ENCODE data around the gene SSX2IP. TPM values are rescaled to one million over a fixed set of nuclear protein-coding genes. Genes with fewer than 3 reads are reported as not detected.

The SSX2IP gene
- total RNA-seq, 1 experiment from 2014 or later = 28.0 TPM

- H3K36me3 ChIP-seq (ENCODE audit: low read depth, low read length) = no peaks in the 10 kb centered on the region
- H3K4me2 ChIP-seq (ENCODE audit: low read length) = peak overlapping the region; percentile 96
- peaks cover 31% of the 10 kb centered on the region for H3K4me1 ChIP-seq (ENCODE audit: insufficient read depth, low read length)
- no peaks in the 10 kb centered on the region for H3F3A ChIP-seq (ENCODE audit: low read length, unreplicated experiment)
- DNase-seq = peak; percentile 63
- no peak overlapping the region for H3K9ac ChIP-seq (ENCODE audit: low read length)
- peak; percentile 7 for ATAC-seq
- H3K27ac ChIP-seq (ENCODE audit: low read length) = no peak overlapping the region
- no peaks in the 10 kb centered on the region for H3K9me3 ChIP-seq (ENCODE audit: low read length)
- CTCF ChIA-PET = interaction anchor here (0.6 kb wide), 1 partner anchor 145 kb away, joined by 3 read pairs; no protein-coding TSS in a partner anchor
- H3K79me2 ChIP-seq (ENCODE audit: low read length) = peaks cover 71% of the 10 kb centered on the region
- H4K20me1 ChIP-seq (ENCODE audit: low read length) = no peaks in the 10 kb centered on the region; the same call in 1 of the 2 replicates
- no peaks in the 10 kb centered on the region for H3K9me2 ChIP-seq (replicated peaks; ENCODE audit: low read length)
- peak overlapping the region; percentile 75 for H3K4me3 ChIP-seq (ENCODE audit: low read length)
- POLR2A ChIA-PET (ENCODE audit: unreplicated experiment) = interaction anchor here (0.9 kb wide), 1 partner anchor 31 kb away, joined by 6 read pairs; no protein-coding TSS in a partner anchor
- intact Hi-C loops (cut with micrococcal nuclease) = loop anchor here (5.0 kb wide), 2 partner anchors 39 to 66 kb away; no protein-coding TSS in a partner anchor
- H3K27me3 ChIP-seq (ENCODE audit: low read length) = no peaks in the 10 kb centered on the region
- TF ChIP-seq CTCF (conservative IDR thresholded peaks at IDR 0.05; ENCODE audit: low read depth, low read length) (no peak), EZH2 (IDR thresholded peaks at IDR 0.05; ENCODE audit: low read length, unreplicated experiment) (no peak), EZH2phosphoT487 (IDR thresholded peaks at IDR 0.05; ENCODE audit: borderline replicate concordance, low read length) (no peak)
- H2AFZ ChIP-seq (ENCODE audit: low read length) = no peak overlapping the region
- no TSS peak for BruUV-seq (replicated peaks)
Measured at GRCh38 chr1:84687714-84688462, 2.4 kb downstream of the SSX2IP start.

GRCh38 chr1:84686223-84686622, 4.0 kb downstream of the SSX2IP start:
- Histone ChIP-seq H3K9me2 (replicated peaks; ENCODE audit: low read length) (no peaks in the 10 kb centered on the region), H3K79me2 (ENCODE audit: low read length) (peaks cover 86% of the 10 kb centered on the region), H3K27me3 (ENCODE audit: low read length) (no peaks in the 10 kb centered on the region), H4K20me1 (ENCODE audit: low read length) (no peaks in the 10 kb centered on the region; the same call in 1 of the 2 replicates), H3F3A (ENCODE audit: low read length, unreplicated experiment) (no peaks in the 10 kb centered on the region), H3K4me2 (ENCODE audit: low read length) (no peak overlapping the region), H3K4me3 (ENCODE audit: low read length) (no peak overlapping the region), H3K4me1 (ENCODE audit: insufficient read depth, low read length) (peaks cover 27% of the 10 kb centered on the region), H3K36me3 (ENCODE audit: low read depth, low read length) (no peaks in the 10 kb centered on the region), H2AFZ (ENCODE audit: low read length) (no peak overlapping the region), H3K27ac (ENCODE audit: low read length) (no peak overlapping the region), H3K9me3 (ENCODE audit: low read length) (no peaks in the 10 kb centered on the region), H3K9ac (ENCODE audit: low read length) (no peak overlapping the region)
- no TSS peak for BruUV-seq (replicated peaks)
- intact Hi-C loops (cut with micrococcal nuclease) = loop anchor here (5.0 kb wide), 2 partner anchors 41 to 64 kb away; no protein-coding TSS in a partner anchor
- no peak for ATAC-seq
- DNase-seq = no peak
- TF ChIP-seq EZH2 (IDR thresholded peaks at IDR 0.05; ENCODE audit: low read length, unreplicated experiment) = no peak
- TF ChIP-seq CTCF (conservative IDR thresholded peaks at IDR 0.05; ENCODE audit: low read depth, low read length) = no peak
- TF ChIP-seq EZH2phosphoT487 (IDR thresholded peaks at IDR 0.05; ENCODE audit: borderline replicate concordance, low read length) = no peak
- CTCF ChIA-PET = no interaction called here
- POLR2A ChIA-PET (ENCODE audit: unreplicated experiment) = interaction anchor here (0.6 kb wide), 1 partner anchor 94 kb away, joined by 3 read pairs; no protein-coding TSS in a partner anchor

- Histone ChIP-seq H3K4me2 (ENCODE audit: low read length) (no peak overlapping the region), H3K27me3 (ENCODE audit: low read length) (no peaks in the 10 kb centered on the region), H2AFZ (ENCODE audit: low read length) (no peak overlapping the region), H3K36me3 (ENCODE audit: low read depth, low read length) (no peaks in the 10 kb centered on the region), H3K9me2 (replicated peaks; ENCODE audit: low read length) (no peaks in the 10 kb centered on the region), H4K20me1 (ENCODE audit: low read length) (no peaks in the 10 kb centered on the region; the same call in 1 of the 2 replicates), H3K9me3 (ENCODE audit: low read length) (no peaks in the 10 kb centered on the region), H3K79me2 (ENCODE audit: low read length) (peaks cover 96% of the 10 kb centered on the region), H3F3A (ENCODE audit: low read length, unreplicated experiment) (no peaks in the 10 kb centered on the region), H3K4me1 (ENCODE audit: insufficient read depth, low read length) (peaks cover 17% of the 10 kb centered on the region), H3K27ac (ENCODE audit: low read length) (no peak overlapping the region), H3K9ac (ENCODE audit: low read length) (no peak overlapping the region), H3K4me3 (ENCODE audit: low read length) (no peak overlapping the region)
- intact Hi-C loops (cut with micrococcal nuclease) = no loop called here
- TF ChIP-seq CTCF (conservative IDR thresholded peaks at IDR 0.05; ENCODE audit: low read depth, low read length) = no peak
- TF ChIP-seq EZH2 (IDR thresholded peaks at IDR 0.05; ENCODE audit: low read length, unreplicated experiment) = no peak
- no peak for TF ChIP-seq EZH2phosphoT487 (IDR thresholded peaks at IDR 0.05; ENCODE audit: borderline replicate concordance, low read length)
- POLR2A ChIA-PET (ENCODE audit: unreplicated experiment) = no interaction called here
- ATAC-seq = no peak
- BruUV-seq (replicated peaks) = no TSS peak
- no peak for DNase-seq
- CTCF ChIA-PET = no interaction called here
Measured at GRCh38 chr1:84683508-84683907, 6.8 kb downstream of the SSX2IP start.
